Measurements from ENCODE around the gene POLRMT.

DNA sequence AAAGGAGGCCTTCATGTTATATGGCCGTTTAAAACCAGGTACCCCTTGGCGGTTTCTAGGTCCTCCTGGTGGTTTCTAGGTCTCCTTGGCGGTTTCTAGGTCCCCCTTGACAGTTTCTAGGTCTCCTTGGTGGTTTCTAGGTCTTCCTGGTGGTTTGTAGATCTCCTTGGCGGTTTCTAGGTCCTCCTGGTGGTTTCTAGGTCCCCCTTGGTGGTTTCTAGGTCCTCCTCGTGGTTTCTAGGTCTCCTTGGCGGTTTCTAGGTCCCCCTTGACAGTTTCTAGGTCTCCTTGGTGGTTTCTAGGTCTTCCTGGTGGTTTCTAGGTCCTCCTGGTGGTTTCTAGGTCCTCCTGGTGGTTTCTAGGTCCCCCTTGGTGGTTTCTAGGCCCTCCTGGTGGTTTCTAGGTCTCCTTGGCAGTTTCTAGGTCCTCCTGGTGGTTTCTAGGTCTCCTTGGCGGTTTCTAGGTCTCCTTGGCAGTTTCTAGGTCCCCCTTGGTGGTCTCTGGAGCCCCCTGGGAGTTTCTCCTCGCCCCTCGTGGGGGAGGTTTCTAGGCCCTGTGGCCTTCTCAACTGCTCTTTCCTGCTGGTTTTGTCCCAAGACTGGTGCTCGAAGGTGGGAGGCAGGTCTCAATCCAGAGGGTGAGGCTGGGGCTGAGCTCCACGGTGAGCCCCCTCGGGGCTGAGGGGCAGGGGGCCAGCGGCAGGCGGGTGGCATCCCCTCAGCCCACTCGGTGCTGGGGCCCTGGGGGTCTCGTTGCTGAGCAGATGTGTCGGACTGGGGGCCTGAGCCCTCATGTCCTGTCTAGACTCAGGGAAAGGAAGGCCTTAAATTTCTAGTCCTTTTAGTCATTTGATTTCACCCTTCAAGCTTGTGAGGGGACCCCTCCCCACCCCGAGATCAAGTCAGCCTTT, 35.7 kb downstream of the POLRMT start:
- TF ChIP-seq CTCF (IDR thresholded peaks at IDR 0.05) (no peak), POLR2AphosphoS5 (IDR thresholded peaks at IDR 0.05) (no peak)

All from stomach (tissue), 4 donors.